Endothelial cell of umbilical vein (primary cell): ENCODE measurements around the gene PEX19.

Experiments
- CTCF ChIP-seq, 2 donors: IDR thresholded peaks; 1 replicate in 1 of 2; 2 replicates in 1 of 2; pipeline ENCODE4 v1.5.1; 2011; ENCODE audit warnings: low read length in 2 of 2, mild to moderate bottlenecking in 2 of 2, moderate library complexity in 2 of 2, control low read depth in 1 of 2, inconsistent platforms in 1 of 2, low read depth in 1 of 2; ENCODE audit not compliant: insufficient read depth in 1 of 2; ENCODE audit errors: extremely low read depth in 1 of 2
- EZH2 ChIP-seq: IDR thresholded peaks from 2 replicates; pipeline ENCODE4 v1.6.1; 2012; ENCODE audit warnings: borderline replicate concordance, low read depth, mild to moderate bottlenecking, moderate library complexity, low read length, inconsistent platforms; ENCODE audit not compliant: severe bottlenecking
- GATA2 ChIP-seq: IDR thresholded peaks from 2 replicates; pipeline ENCODE4 v1.7.0; 2011; ENCODE audit warnings: low read depth, mild to moderate bottlenecking, moderate library complexity, mixed read lengths, low read length; ENCODE audit not compliant: insufficient read length, insufficient read depth
- JUN ChIP-seq: IDR thresholded peaks from 2 replicates; pipeline ENCODE4 v1.6.1; 2011; ENCODE audit warnings: borderline replicate concordance, low read depth; ENCODE audit not compliant: insufficient read length, insufficient read depth
- POLR2A ChIP-seq: IDR thresholded peaks from 2 replicates; pipeline ENCODE4 v1.6.1; 2012; ENCODE audit warnings: low read depth, mild to moderate bottlenecking, control low read depth, low read length

GRCh38 chr1:160282807-160283206 is 2.1 kb downstream of the PEX19 start:
- TF ChIP-seq CTCF (IDR thresholded peaks at IDR 0.05; ENCODE audit: extremely low read depth in 1 of 2, insufficient read depth in 1 of 2, low read depth in 1 of 2, low read length in 2 of 2) (no peak), EZH2 (no peak), GATA2 (no peak), POLR2A (no peak), JUN (no peak)
